HepG2 (cell line): ENCODE data around the gene PFKL. TPM values are rescaled to one million over a fixed set of nuclear protein-coding genes. Genes with fewer than 3 reads are reported as not detected.

Experiments used
- ATAC-seq: fragments of 200-7000 bp; cut with Tn5 transposase; 3 replicates; pipeline ENCODE4 v1.9.1; 2020; ENCODE audit warnings: mild to moderate bottlenecking, moderate library complexity
- BruUV-seq: library from RNA; stranded (reverse); fragments of 400-500 nt; replicated peaks from 2 replicates; lab custom pipeline; 2021; lab: Mats Ljungman, UMichigan
- CTCF ChIA-PET: fragments of 300-600 bp; formaldehyde crosslinking; extraction: SDS; loops from one replicate; lab custom pipeline; 2021; ENCODE audit warnings: low total read pairs, inconsistent platforms, low intra/inter-chr PET ratio; lab: Yijun Ruan, JAX
- POLR2A ChIA-PET: fragments of 350-600 bp; sonication (Branson Sonifier 250); formaldehyde crosslinking; loops from one replicate; lab custom pipeline; 2020; ENCODE audit warnings: antibody characterized with exemption, inconsistent platforms; lab: Yijun Ruan, JAX
- DNase-seq: peaks from one replicate; pipeline ENCODE4 v3.0.0-alpha.2; 2015; ENCODE audit warnings: low spot score
- FAIRE-seq: peaks from 3 replicates; lab custom pipeline; 2011; peaks lifted over from hg19 to GRCh38; lab: Jason Lieb, UNC
- H2AFZ ChIP-seq: one replicate; pipeline ENCODE4 v1.6.1; 2011; ENCODE audit warnings: low read length, inconsistent platforms
- H3K27ac ChIP-seq: fragments of 300-600 bp; 3 replicates; pipeline ENCODE4 v1.8.0; 2011; ENCODE audit warnings: mixed run types, mild to moderate bottlenecking, mixed read lengths, low read length, inconsistent platforms; ENCODE audit not compliant: insufficient read depth; ENCODE audit errors: extremely low read length
- H3K27me3 ChIP-seq, 2 experiments: fragments of 200-600 bp in 1 of 2; 2 replicates in 1 of 2; 3 replicates in 1 of 2; pipeline versions ENCODE4 v1.6.0 to v1.8.0; 2011; ENCODE audit warnings: low read length in 2 of 2, mild to moderate bottlenecking in 2 of 2, moderate library complexity in 2 of 2, inconsistent platforms in 1 of 2; ENCODE audit not compliant: insufficient read depth in 2 of 2, control insufficient read depth in 1 of 2
- H3K36me3 ChIP-seq, 2 experiments: fragments of 200-600 bp in 1 of 2; replicated peaks in 1 of 2; 2 replicates in 1 of 2; 3 replicates in 1 of 2; pipeline versions ENCODE4 v1.5.1 to v1.8.0; 2011; ENCODE audit warnings: low read length in 2 of 2, inconsistent platforms in 1 of 2; ENCODE audit not compliant: insufficient read depth in 2 of 2, control insufficient read depth in 1 of 2
- H3K4me1 ChIP-seq: 2 replicates; pipeline ENCODE4 v1.5.1; 2012; ENCODE audit warnings: low read length, inconsistent platforms; ENCODE audit not compliant: insufficient read depth
- H3K4me2 ChIP-seq: 2 replicates; pipeline ENCODE4 v1.6.0; 2011; ENCODE audit warnings: low read depth, low read length, inconsistent platforms
- H3K4me3 ChIP-seq, 3 experiments: fragments of 200-600 bp in 1 of 3; sonication (generic), shearing (Covaris generic) in 1 of 3; replicated peaks in 1 of 3; 2 replicates each; pipeline ENCODE4 v1.5.1; 2011 to 2016; ENCODE audit warnings: low read length in 3 of 3, inconsistent platforms in 2 of 3, low read depth in 2 of 3, mild to moderate bottlenecking in 2 of 3, control low read depth in 1 of 3, mixed read lengths in 1 of 3; ENCODE audit not compliant: insufficient read depth in 1 of 3
- H3K79me2 ChIP-seq: one replicate; pipeline ENCODE4 v1.6.1; 2011; ENCODE audit warnings: low read length, inconsistent platforms; ENCODE audit not compliant: insufficient read depth
- H3K9ac ChIP-seq: 2 replicates; pipeline ENCODE4 v1.6.0; 2011; ENCODE audit warnings: mild to moderate bottlenecking, low read depth, low read length, inconsistent platforms; ENCODE audit not compliant: insufficient read depth
- H3K9me3 ChIP-seq: 2 replicates; pipeline ENCODE4 v1.5.1; 2012; ENCODE audit warnings: mild to moderate bottlenecking, low read length
- H4K20me1 ChIP-seq: 2 replicates; pipeline ENCODE4 v1.6.0; 2011; ENCODE audit warnings: inconsistent platforms, mild to moderate bottlenecking, low read length, moderate library complexity; ENCODE audit not compliant: insufficient read depth
- HNF4A ChIP-seq: sonication (generic); formaldehyde crosslinking; IDR thresholded peaks from 2 replicates; pipeline ENCODE4 v1.4.0; 2020; ENCODE audit warnings: missing genetic modification reagents
- HNRNPLL ChIP-seq: fragments of 200-400 bp; formaldehyde crosslinking; IDR thresholded peaks from 2 replicates; pipeline ENCODE4 v1.6.1; 2017; ENCODE audit warnings: mild to moderate bottlenecking, low read depth, low read length; ENCODE audit not compliant: poor library complexity, severe bottlenecking
- LCORL ChIP-seq, 2 experiments: fragments of 450-650 bp in 1 of 2; sonication (generic) in 1 of 2; formaldehyde crosslinking in 1 of 2; IDR thresholded peaks; 2 replicates each; pipeline versions ENCODE4 v1.5.0 to v1.6.1; 2017 to 2020; ENCODE audit warnings: antibody characterized with exemption in 1 of 2, missing genetic modification reagents in 1 of 2
- MED8 ChIP-seq: sonication (generic); formaldehyde crosslinking; IDR thresholded peaks from 2 replicates; pipeline ENCODE4 v1.8.1; 2023; ENCODE audit warnings: mild to moderate bottlenecking, missing genetic modification reagents; ENCODE audit not compliant: insufficient replicate concordance
- RBAK ChIP-seq: sonication (generic); formaldehyde crosslinking; IDR thresholded peaks from 2 replicates; pipeline ENCODE4 v1.5.1; 2020; ENCODE audit warnings: mild to moderate bottlenecking, missing genetic modification reagents
- RFX5 ChIP-seq: IDR thresholded peaks from 2 replicates; pipeline ENCODE4 v1.6.1; 2011; ENCODE audit warnings: low read depth, low read length, improper control_type of control experiment
- ZIK1 ChIP-seq: sonication (generic); formaldehyde crosslinking; IDR thresholded peaks from 2 replicates; pipeline ENCODE4 v1.5.0; 2020; ENCODE audit warnings: mild to moderate bottlenecking, low read depth, missing genetic modification reagents, borderline replicate concordance
- ZNF180 ChIP-seq: sonication (generic); formaldehyde crosslinking; IDR thresholded peaks from 2 replicates; pipeline ENCODE4 v1.4.0; 2020; ENCODE audit warnings: low read depth, missing genetic modification reagents, borderline replicate concordance
- WGBS: methylation state at CpG from one replicate; pipeline ENCODE4 v1.1.6; 2017; ENCODE audit warnings: low lambda C conversion rate; 5-methylcytosine and 5-hydroxymethylcytosine counted together
- in situ Hi-C: cut with HindIII; loops from 2 replicates; pipeline ENCODE4 v1.10.0; 2017; ENCODE audit warnings: low pct_unique_long_range_greater_than_20kb; ENCODE audit not compliant: extremely low pct_ligation_motif_present
- intact Hi-C: fragments of 100-400 bp; cut with micrococcal nuclease; formaldehyde crosslinking; loops from one replicate; pipeline ENCODE4 v1.10.0; 2022; ENCODE audit not compliant: unreplicated experiment
- polyA plus RNA-seq, 8 experiments: library from polyadenylated mRNA; depleted of rRNA in 3 of 8; stranded (reverse) in 7 of 8; unstranded in 1 of 8; fragments of >200 nt; fragmentation: Illumina TruSeq in 4 of 8; extraction: Trizol in 4 of 8; gene quantifications; 2 replicates each; pipeline versions ENCODE4 v1.2.1 to v1.2.3, GENCODE V29; 2011 to 2016; ENCODE audit warnings: low read depth in 4 of 8, missing spikeins in 1 of 8, mixed read lengths in 1 of 8; ENCODE audit not compliant: insufficient read depth in 1 of 8
- total RNA-seq, 5 experiments: library from RNA; depleted of rRNA; stranded (reverse); fragments of >200 nt; fragmentation: Illumina TruSeq; extraction: Trizol; gene quantifications; 2 replicates each; pipeline ENCODE4 v1.2.3, GENCODE V29; 2016; ENCODE audit warnings: low read depth in 1 of 5
- TF ChIP-seq, protein P1 (sequence below): sonication (generic); formaldehyde crosslinking; IDR thresholded peaks from 2 replicates; pipeline ENCODE4 v1.8.0; 2022; ENCODE audit warnings: missing genetic modification reagents, low read depth, mild to moderate bottlenecking, borderline replicate concordance
- TF ChIP-seq, protein P2 (sequence below): sonication (generic); formaldehyde crosslinking; IDR thresholded peaks from 2 replicates; pipeline ENCODE4 v1.4.0; 2020; ENCODE audit warnings: mild to moderate bottlenecking, missing genetic modification reagents
- TF ChIP-seq, protein P3 (sequence below): sonication (generic); formaldehyde crosslinking; IDR thresholded peaks from 2 replicates; pipeline ENCODE4 v1.4.0; 2020; ENCODE audit warnings: missing genetic modification reagents
- TF ChIP-seq, protein P4 (sequence below): IDR thresholded peaks from 2 replicates; pipeline ENCODE4 v1.6.1; 2012; ENCODE audit warnings: low read length, improper control_type of control experiment

Gene PFKL
- total and polyA plus RNA-seq, 2 of the 13 experiments (the other 11 are each of a cell fraction or from before 2014, with no cell fraction given): 92.8 to 106 TPM

DNA sequence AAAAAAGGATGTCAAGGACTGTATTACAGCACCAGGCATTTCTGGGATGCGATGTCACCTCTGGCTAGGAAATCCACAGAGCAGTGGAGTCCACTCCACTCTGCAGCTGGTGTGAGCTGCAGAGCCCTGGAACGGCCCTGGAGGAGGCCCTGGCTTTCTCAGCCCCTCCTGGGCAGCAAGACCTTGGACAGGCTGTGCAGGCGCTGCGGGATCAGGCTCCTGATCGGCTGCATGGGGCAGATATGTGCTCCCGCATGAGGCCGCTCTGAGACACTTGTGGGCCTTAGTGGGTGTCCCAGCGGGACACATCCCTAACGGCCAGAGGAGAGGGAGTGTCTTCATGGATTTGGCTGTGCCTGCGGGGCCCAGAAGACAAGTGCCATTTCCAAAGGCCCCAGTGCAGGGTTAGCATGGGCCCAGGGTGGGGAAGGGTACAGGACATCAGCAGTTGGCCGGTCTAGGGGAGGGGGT is 44.3 kb upstream of the PFKL start:
- ATAC-seq (no peak), FAIRE-seq (no peak), DNase-seq (no peak)
- Histone ChIP-seq H2AFZ (no peak overlapping the region), H3K4me1 (peaks cover 9% of the 10 kb centered on the region), H4K20me1 (no peaks in the 10 kb centered on the region), H3K27me3 (0 out of 5 replicates have a peak, but pooled peaks cover 0 to under 1% of the 10 kb centered on the region in 2 experiments), H3K9ac (no peak overlapping the region), H3K4me3 (no peak overlapping the region), H3K36me3 (no peaks in the 10 kb centered on the region), H3K4me2 (no peak overlapping the region), H3K27ac (no peak overlapping the region), H3K79me2 (no peaks in the 10 kb centered on the region), H3K9me3 (no peaks in the 10 kb centered on the region)
- WGBS: 91% methylated on average over 5 of the region's 11 CpGs
- ChIA-PET POLR2A (no interaction called here), CTCF (no interaction called here)
- in situ Hi-C loops (no loop called here), intact Hi-C loops (no loop called here)
- BruUV-seq: no TSS peak
- TF ChIP-seq, protein P1, sequence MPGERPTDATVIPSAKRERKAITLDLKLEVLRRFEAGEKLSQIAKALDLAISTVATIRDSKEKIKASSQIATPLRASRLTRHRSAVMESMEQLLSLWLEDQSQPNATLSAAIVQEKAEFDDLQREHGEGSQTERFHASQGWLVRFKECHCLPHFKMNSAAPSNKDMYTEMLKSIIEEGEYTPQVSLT (CRISPR knock-in tag): no peak
- TF ChIP-seq RFX5: no peak
- no peak for TF ChIP-seq LCORL (IDR thresholded peaks at IDR 0.05)
- no peak for TF ChIP-seq LCORL (CRISPR knock-in tag; IDR thresholded peaks at IDR 0.05)
- TF ChIP-seq ZNF180 (CRISPR knock-in tag): no peak
- no peak for TF ChIP-seq MED8
- TF ChIP-seq, protein P2, sequence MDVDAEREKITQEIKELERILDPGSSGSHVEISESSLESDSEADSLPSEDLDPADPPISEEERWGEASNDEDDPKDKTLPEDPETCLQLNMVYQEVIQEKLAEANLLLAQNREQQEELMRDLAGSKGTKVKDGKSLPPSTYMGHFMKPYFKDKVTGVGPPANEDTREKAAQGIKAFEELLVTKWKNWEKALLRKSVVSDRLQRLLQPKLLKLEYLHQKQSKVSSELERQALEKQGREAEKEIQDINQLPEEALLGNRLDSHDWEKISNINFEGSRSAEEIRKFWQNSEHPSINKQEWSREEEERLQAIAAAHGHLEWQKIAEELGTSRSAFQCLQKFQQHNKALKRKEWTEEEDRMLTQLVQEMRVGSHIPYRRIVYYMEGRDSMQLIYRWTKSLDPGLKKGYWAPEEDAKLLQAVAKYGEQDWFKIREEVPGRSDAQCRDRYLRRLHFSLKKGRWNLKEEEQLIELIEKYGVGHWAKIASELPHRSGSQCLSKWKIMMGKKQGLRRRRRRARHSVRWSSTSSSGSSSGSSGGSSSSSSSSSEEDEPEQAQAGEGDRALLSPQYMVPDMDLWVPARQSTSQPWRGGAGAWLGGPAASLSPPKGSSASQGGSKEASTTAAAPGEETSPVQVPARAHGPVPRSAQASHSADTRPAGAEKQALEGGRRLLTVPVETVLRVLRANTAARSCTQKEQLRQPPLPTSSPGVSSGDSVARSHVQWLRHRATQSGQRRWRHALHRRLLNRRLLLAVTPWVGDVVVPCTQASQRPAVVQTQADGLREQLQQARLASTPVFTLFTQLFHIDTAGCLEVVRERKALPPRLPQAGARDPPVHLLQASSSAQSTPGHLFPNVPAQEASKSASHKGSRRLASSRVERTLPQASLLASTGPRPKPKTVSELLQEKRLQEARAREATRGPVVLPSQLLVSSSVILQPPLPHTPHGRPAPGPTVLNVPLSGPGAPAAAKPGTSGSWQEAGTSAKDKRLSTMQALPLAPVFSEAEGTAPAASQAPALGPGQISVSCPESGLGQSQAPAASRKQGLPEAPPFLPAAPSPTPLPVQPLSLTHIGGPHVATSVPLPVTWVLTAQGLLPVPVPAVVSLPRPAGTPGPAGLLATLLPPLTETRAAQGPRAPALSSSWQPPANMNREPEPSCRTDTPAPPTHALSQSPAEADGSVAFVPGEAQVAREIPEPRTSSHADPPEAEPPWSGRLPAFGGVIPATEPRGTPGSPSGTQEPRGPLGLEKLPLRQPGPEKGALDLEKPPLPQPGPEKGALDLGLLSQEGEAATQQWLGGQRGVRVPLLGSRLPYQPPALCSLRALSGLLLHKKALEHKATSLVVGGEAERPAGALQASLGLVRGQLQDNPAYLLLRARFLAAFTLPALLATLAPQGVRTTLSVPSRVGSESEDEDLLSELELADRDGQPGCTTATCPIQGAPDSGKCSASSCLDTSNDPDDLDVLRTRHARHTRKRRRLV (CRISPR knock-in tag): no peak
- TF ChIP-seq RBAK (CRISPR knock-in tag): no peak
- no peak for TF ChIP-seq ZIK1 (CRISPR knock-in tag)
- no peak for TF ChIP-seq HNRNPLL
- no peak for TF ChIP-seq HNF4A
- TF ChIP-seq, protein P3, sequence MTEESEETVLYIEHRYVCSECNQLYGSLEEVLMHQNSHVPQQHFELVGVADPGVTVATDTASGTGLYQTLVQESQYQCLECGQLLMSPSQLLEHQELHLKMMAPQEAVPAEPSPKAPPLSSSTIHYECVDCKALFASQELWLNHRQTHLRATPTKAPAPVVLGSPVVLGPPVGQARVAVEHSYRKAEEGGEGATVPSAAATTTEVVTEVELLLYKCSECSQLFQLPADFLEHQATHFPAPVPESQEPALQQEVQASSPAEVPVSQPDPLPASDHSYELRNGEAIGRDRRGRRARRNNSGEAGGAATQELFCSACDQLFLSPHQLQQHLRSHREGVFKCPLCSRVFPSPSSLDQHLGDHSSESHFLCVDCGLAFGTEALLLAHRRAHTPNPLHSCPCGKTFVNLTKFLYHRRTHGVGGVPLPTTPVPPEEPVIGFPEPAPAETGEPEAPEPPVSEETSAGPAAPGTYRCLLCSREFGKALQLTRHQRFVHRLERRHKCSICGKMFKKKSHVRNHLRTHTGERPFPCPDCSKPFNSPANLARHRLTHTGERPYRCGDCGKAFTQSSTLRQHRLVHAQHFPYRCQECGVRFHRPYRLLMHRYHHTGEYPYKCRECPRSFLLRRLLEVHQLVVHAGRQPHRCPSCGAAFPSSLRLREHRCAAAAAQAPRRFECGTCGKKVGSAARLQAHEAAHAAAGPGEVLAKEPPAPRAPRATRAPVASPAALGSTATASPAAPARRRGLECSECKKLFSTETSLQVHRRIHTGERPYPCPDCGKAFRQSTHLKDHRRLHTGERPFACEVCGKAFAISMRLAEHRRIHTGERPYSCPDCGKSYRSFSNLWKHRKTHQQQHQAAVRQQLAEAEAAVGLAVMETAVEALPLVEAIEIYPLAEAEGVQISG (CRISPR knock-in tag): no peak
- TF ChIP-seq, protein P4, sequence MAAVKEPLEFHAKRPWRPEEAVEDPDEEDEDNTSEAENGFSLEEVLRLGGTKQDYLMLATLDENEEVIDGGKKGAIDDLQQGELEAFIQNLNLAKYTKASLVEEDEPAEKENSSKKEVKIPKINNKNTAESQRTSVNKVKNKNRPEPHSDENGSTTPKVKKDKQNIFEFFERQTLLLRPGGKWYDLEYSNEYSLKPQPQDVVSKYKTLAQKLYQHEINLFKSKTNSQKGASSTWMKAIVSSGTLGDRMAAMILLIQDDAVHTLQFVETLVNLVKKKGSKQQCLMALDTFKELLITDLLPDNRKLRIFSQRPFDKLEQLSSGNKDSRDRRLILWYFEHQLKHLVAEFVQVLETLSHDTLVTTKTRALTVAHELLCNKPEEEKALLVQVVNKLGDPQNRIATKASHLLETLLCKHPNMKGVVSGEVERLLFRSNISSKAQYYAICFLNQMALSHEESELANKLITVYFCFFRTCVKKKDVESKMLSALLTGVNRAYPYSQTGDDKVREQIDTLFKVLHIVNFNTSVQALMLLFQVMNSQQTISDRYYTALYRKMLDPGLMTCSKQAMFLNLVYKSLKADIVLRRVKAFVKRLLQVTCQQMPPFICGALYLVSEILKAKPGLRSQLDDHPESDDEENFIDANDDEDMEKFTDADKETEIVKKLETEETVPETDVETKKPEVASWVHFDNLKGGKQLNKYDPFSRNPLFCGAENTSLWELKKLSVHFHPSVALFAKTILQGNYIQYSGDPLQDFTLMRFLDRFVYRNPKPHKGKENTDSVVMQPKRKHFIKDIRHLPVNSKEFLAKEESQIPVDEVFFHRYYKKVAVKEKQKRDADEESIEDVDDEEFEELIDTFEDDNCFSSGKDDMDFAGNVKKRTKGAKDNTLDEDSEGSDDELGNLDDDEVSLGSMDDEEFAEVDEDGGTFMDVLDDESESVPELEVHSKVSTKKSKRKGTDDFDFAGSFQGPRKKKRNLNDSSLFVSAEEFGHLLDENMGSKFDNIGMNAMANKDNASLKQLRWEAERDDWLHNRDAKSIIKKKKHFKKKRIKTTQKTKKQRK: no peak
